ENCODE data around the gene BDP1.
"Not testable (repeated sequence)": the region's sequence is repeated elsewhere in the genome, so short reads cannot be mapped to it uniquely, and the experiment has no call there.

Gene BDP1

GRCh38 chr5:71445523-71446152 lies 9.8 kb upstream of the BDP1 start:
- not testable (repeated sequence) for H3K27me3 ChIP-seq (ENCODE audit: insufficient read depth, low read length); H3K9me2 ChIP-seq (ENCODE audit: low read depth, low read length); H4K20me1 ChIP-seq (ENCODE audit: insufficient read depth, low read length); H3K9ac ChIP-seq (ENCODE audit: low read length); H3K79me2 ChIP-seq (ENCODE audit: insufficient read depth, low read length); H3F3A ChIP-seq (ENCODE audit: insufficient read depth, low read length); H2AFZ ChIP-seq (ENCODE audit: low read length); H3K27ac ChIP-seq (ENCODE audit: low read depth, low read length, poor library complexity, severe bottlenecking); H3K36me3 ChIP-seq (ENCODE audit: insufficient read depth, low read length); H3K9me3 ChIP-seq (ENCODE audit: low read length); H3K4me1 ChIP-seq (ENCODE audit: insufficient read depth, low read length, severe bottlenecking)
- peak overlapping the region; percentile 72; the same call in 1 of the 2 replicates for H3K4me2 ChIP-seq (ENCODE audit: low read length)
- peak overlapping the region; percentile 49 for H3K4me3 ChIP-seq (ENCODE audit: low read depth, low read length, poor library complexity, severe bottlenecking)

- H2AFZ ChIP-seq (ENCODE audit: low read length) = 0 out of 2 replicates have a peak overlapping the region, but pooled peaks have one; percentile 75
- not testable (repeated sequence) for H3K27me3 ChIP-seq (ENCODE audit: insufficient read depth, low read length); H4K20me1 ChIP-seq (ENCODE audit: insufficient read depth, low read length); H3F3A ChIP-seq (ENCODE audit: insufficient read depth, low read length); H3K79me2 ChIP-seq (ENCODE audit: insufficient read depth, low read length); H3K9ac ChIP-seq (ENCODE audit: low read length); H3K4me1 ChIP-seq (ENCODE audit: insufficient read depth, low read length, severe bottlenecking); H3K36me3 ChIP-seq (ENCODE audit: insufficient read depth, low read length); H3K27ac ChIP-seq (ENCODE audit: low read depth, low read length, poor library complexity, severe bottlenecking); H3K9me2 ChIP-seq (ENCODE audit: low read depth, low read length); H3K9me3 ChIP-seq (ENCODE audit: low read length)
- H3K4me2 ChIP-seq (ENCODE audit: low read length) = peak overlapping the region; percentile 72
- peak overlapping the region; percentile 49 for H3K4me3 ChIP-seq (ENCODE audit: low read depth, low read length, poor library complexity, severe bottlenecking)
These were observed 8.8 kb upstream of the BDP1 start for GRCh38 chr5:71446540-71447216.

- H4K20me1 ChIP-seq (ENCODE audit: insufficient read depth, low read length); H2AFZ ChIP-seq (ENCODE audit: low read length); H3K9me2 ChIP-seq (ENCODE audit: low read depth, low read length); H3F3A ChIP-seq (ENCODE audit: insufficient read depth, low read length); H3K36me3 ChIP-seq (ENCODE audit: insufficient read depth, low read length); H3K9ac ChIP-seq (ENCODE audit: low read length); H3K79me2 ChIP-seq (ENCODE audit: insufficient read depth, low read length); H3K4me2 ChIP-seq (ENCODE audit: low read length); H3K4me1 ChIP-seq (ENCODE audit: insufficient read depth, low read length, severe bottlenecking); H3K27me3 ChIP-seq (ENCODE audit: insufficient read depth, low read length); H3K9me3 ChIP-seq (ENCODE audit: low read length); H3K4me3 ChIP-seq (ENCODE audit: low read depth, low read length, poor library complexity, severe bottlenecking); H3K27ac ChIP-seq (ENCODE audit: low read depth, low read length, poor library complexity, severe bottlenecking): not testable (repeated sequence)
- peak; percentile 44 for TF ChIP-seq CTCF (IDR thresholded peaks at IDR 0.05; ENCODE audit: low read length)
These were observed 8.1 kb upstream of the BDP1 start for GRCh38 chr5:71447218-71447808.

- peaks cover 20% of the 10 kb centered on the region for H3K4me1 ChIP-seq (ENCODE audit: insufficient read depth, low read length, severe bottlenecking)
- H3K9me2 ChIP-seq (ENCODE audit: low read depth, low read length) = no peaks in the 10 kb centered on the region
- no peak overlapping the region for H3K9ac ChIP-seq (ENCODE audit: low read length)
- TF ChIP-seq EZH2 (IDR thresholded peaks at IDR 0.05; ENCODE audit: borderline replicate concordance, low read length) (no peak), CTCF (IDR thresholded peaks at IDR 0.05; ENCODE audit: low read length) (no peak)
- peaks cover 21% of the 10 kb centered on the region for H3K79me2 ChIP-seq (ENCODE audit: insufficient read depth, low read length)
- H3K36me3 ChIP-seq (ENCODE audit: insufficient read depth, low read length) = no peaks in the 10 kb centered on the region
- H4K20me1 ChIP-seq (ENCODE audit: insufficient read depth, low read length) = no peaks in the 10 kb centered on the region
- no peaks in the 10 kb centered on the region for H3K9me3 ChIP-seq (ENCODE audit: low read length)
- no peak overlapping the region for H2AFZ ChIP-seq (ENCODE audit: low read length)
- H3F3A ChIP-seq (ENCODE audit: insufficient read depth, low read length) = no peaks in the 10 kb centered on the region
- H3K27me3 ChIP-seq (ENCODE audit: insufficient read depth, low read length) = no peaks in the 10 kb centered on the region
- H3K4me3 ChIP-seq (ENCODE audit: low read depth, low read length, poor library complexity, severe bottlenecking) = no peak overlapping the region
- H3K4me2 ChIP-seq (ENCODE audit: low read length) = no peak overlapping the region
- H3K27ac ChIP-seq (ENCODE audit: low read depth, low read length, poor library complexity, severe bottlenecking) = no peak overlapping the region
These were observed 2.6 kb upstream of the BDP1 start for GRCh38 chr5:71452876-71453275.
